Stimulated activated CD4-positive, alpha-beta T cell treated with anti-CD3 and anti-CD28 coated beads, TNF-alpha, amount 100 ng/mL, for 1 hour (primary cell): Measurements from ENCODE around the gene BRMS1L.
"Not testable (repeated sequence)": the region's sequence is repeated elsewhere in the genome, so short reads cannot be mapped to it uniquely, and the experiment has no call there.

ENCODE experiments used
- DNase-seq, 3 donors: peaks; one replicate each; pipeline ENCODE4 v3.0.0-alpha.2; 2020; ENCODE audit warnings: low read depth in 3 of 3, low spot score in 1 of 3

BRMS1L gene

DNA sequence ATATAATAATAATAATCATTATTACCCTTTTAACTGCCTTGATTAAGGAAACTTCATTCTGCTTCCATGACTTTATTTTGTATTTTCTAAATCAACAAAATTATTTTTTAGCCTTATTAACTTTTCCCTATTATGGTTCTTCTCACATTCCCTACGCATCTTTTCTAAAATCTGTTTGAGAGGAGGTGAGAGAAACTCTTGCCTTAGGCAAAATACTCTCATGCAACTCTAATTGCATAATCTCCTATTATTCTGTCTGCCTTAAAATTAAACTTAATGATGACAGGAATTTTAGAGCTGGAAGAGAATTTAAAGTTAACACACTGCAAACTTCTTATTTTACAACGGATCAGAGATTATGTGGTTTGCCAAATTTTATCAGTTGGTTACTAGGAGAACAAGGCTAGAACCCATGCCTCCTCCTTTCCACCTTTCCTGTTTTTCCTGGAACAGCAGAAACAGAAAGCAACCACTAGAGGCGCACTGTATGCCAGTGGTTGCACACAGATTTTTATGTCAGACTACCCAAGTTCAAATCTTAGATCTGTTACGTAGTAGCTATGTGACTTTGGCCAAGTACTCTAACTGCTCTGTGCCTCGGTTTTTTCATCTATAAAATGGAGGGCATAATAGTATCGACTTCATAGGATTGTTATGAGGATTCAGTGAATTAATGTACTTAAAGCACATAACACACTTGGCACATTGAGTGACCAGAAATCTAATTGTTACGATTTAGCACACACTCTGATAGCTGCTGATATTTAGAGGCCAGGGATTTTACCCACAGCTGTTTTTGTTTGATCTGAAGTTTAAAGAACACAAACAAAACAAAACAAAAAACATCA, 4.3 kb upstream of the BRMS1L start:
- DNase-seq, result no peak

DNA sequence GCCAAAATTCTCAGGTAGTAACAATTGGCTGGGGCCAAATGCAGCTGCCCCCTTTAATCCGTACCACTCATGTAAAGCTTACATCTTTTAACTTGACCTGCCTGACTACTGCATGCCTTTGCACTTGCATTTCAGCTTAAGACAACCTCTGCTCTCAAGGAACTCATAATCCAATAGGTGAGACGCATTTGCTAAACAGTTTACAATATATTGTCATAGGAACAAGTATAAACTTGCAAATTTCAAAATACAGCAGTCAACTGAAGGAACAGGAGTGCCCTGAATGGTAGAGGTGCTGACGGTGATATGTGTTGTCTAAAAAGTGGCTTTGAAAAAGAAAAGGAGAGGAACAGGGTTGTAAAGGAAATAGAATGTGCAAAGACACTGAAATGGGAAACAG, 3.6 kb upstream of the BRMS1L start:
- DNase-seq, result no peak

DNA sequence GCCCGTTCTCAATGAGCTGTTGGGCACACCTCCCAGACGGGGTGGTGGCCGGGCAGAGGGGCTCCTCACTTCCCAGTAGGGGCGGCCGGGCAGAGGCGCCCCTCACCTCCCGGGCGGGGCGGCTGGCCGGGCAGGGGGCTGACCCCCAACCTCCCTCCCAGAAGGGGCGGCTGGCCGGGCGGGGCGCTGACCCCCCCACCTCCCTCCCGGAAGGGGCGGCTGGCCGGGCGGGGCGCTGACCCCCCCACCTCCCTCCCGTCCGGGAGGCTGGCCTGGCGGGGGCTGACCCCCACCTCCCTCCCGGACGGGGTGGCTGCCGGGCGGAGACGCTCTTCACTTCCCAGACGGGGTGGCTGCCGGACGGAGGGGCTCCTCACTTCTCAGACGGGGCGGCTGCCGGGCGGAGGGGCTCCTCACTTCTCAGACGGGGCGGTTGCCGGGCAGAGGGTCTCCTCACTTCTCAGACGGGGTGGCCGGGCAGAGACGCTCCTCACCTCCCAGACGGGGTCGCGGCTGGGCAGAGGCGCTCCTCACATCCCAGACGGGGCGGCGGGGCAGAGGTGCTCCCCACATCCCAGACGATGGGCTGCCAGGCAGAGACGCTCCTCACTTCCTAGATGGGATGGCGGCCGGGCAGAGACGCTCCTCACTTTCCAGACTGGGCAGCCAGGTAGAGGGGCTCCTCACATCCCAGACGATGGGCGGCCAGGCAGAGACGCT, 1.5 kb upstream of the BRMS1L start:
- not testable (repeated sequence) for DNase-seq

DNA sequence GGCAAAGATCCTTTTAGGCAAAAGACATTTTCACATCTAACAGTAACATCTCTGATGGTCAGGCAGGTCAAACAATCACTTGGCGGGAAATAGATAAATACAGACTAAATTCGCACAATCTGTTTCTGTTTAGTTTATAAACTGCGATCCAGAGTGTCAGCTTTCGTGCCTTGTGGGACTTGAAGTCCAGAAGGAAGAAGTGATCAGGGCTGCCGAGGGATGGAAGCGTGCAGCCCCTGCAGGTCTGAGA, 245 bp upstream of the BRMS1L start:
- no peak for DNase-seq

DNA sequence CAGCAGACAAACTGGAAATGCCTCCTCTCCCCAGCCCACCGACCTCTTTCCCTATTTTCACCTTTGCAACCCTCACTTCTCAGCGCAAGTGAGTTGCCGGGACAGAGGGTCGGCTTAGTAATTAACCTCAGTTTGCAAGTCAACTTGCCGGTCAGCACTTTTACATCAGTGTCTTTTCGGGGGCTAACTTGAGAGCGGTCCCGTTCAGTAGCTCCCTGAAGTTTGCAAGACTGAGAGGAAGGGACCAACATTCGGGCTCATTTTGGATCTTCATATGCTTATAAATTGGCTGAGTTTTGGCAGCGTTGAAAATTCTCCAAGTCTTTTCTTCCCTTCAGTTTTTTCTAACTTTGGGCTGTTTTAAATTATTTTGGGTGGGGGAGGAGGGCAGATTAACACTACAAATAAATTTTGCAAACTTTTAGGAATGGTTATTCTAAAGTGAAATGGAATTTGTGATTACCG, 846 bp downstream of the BRMS1L start:
- DNase-seq, result no peak

DNA sequence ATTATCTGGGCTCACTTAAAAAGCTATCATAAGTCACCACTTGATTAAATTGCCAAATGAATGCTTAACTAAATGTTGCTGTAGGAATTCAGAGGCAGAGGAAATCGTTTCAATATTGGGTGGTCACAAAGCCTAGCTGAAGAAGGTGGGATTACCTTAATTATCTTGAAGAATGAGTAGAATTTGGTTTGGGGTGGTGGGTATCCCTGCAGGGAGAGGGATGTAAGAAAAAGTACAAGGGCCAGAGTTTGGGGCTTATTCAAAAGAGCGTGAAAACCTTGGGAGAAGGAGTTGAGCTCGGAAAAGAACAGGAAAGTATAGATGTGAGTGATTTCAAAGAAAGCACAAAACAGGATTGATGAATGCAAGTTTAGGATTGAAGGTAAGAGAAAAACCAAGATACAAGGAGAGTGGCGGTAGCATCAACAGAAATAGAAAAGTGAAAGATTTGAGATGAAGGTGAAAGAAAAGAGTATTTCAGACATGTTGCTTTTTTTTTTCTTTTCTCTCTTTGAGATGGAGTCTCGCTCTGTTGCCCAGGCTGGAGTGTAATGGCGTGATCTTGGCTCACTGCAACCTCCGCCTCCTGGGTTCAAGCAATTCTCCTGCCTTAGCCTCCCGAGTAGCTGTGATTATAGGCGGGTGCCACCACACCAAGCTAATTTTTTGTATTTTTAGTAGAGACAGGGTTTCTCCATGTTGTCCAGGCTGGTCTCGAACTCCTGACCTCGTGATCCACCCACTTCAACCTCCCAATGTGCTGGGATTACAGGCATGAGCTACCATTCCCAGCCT, 1.7 kb downstream of the BRMS1L start:
- DNase-seq, result no peak

DNA sequence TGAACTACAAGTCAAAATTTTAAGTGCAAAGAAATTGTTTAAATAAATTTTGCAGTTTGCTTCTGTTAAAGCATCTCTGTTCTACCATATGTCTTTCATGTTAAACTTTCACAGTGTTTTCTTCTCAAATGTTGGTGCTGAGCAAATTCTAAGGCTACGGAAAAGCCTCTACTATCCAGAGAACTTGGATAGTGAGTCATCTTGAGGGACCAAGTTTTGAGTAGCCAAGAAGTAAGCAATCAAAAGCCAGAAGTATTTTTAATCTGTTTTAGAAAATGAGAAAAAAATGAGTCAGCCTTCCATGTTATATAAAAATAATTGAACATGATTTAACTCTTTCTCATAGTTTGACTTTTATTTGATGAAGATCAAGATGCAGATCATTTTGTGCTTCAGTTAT, 3.3 kb downstream of the BRMS1L start:
- DNase-seq, result no peak

DNA sequence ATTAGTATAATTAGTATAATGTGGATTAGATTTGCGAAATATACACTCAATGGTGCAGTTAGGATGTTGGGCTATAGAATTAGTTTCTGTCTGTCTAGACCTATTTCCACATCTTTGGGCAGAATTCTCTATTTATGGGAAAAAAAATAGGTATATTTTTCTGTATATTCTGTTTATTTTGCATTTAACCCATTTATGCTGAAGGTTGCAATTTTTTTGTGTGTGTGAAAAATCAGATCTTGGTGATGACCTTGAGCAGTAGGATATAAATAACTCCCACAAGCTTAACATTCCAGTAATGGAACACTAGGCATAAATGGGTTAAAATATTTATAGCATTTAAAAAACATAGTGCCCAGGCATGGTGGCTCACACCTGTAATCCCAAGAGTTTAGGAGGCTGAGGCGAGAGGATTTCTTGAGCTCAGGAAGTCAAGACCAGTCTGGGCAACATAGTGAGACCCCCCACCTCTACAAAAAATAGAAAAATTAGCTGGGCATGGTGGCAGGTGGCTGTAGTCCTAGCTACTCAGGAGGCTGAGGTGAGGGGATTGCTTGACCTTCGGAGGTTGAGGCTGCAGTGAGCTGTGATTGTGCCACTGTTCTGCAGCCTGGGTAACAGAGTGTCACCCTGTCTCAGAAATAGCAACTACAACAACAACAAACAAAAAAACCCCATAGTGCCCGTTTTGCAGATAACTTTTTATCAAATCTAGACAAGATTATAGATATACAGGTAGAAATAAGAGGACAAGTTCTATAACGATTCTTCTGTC, 9.3 kb downstream of the BRMS1L start:
- DNase-seq, result no peak

DNA sequence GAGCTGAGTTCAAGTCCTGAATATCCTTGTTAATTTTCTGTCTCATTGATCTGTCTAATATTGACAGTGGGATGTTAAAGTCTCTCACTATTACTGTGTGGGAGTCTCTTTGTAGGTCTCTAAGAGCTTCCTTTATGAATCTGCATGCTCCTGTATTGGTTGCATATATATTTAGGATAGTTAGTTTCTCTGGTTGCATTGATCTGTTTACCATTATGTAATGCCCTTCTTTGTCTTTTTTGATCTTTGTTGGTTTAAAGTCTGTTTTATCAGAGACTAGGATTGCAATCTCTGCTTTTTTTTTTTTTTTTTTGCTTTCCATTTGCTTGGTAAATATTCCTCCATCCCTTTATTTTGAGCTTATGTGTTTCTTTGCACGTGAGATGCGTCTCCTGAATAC, 15.6 kb downstream of the BRMS1L start:
- DNase-seq, result not testable (repeated sequence)

DNA sequence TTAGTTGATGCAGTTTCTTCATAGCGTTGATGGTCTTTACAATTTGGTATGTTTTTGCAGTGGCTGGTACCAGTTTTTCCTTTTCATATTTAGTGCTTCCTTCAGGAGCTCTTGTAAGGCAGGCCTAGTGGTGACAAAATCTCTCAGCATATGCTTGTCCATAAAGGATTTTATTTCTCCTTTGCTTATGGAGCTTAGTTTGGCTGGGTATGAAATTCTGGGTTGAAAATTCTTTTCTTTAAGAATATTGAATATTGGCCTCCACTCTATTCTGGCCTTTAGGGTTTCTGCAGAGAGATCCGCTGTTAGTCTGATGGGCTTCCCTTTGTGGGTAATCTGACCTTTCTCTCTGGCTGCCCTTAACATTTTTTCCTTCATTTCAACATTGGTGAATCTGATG, 16.1 kb downstream of the BRMS1L start:
- DNase-seq, result not testable (repeated sequence)

DNA sequence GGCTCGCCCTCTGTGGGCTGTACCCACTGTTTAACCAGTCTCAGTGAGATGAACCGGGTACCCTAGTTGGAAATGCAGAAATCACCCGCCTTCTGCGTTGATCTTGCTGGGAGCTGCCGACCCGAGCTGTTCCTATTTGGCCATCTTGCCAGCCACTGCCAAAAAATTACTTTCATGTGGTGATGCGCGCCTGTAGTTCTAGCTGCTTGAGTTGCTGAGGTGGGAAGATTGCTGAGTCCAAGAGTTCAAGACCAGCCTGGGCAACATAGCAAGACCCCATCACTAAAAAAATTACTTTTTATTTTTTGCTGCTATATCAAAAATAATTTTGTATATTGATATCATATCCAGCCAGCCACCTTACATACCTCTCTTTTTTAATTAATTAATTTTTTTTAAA, 18.4 kb downstream of the BRMS1L start:
- no peak for DNase-seq

DNA sequence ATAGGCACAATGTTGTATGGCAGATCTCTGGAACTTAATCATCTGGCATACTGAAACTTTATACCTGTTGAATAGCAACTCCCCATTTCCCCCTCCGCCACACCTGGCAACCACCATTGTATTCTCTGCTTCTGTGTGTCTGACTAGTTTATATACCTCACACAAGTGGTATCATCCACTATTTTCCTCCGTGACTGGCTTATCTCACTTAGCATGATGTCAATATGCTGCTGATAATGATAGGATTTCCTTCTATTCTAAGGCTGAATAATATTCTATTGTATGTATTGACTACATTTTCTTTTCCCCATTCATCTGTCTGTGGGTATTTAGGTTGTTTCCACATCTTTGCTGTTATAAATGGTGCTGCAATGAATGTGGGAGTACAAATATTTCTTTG, 21.5 kb downstream of the BRMS1L start:
- no peak for DNase-seq

DNA sequence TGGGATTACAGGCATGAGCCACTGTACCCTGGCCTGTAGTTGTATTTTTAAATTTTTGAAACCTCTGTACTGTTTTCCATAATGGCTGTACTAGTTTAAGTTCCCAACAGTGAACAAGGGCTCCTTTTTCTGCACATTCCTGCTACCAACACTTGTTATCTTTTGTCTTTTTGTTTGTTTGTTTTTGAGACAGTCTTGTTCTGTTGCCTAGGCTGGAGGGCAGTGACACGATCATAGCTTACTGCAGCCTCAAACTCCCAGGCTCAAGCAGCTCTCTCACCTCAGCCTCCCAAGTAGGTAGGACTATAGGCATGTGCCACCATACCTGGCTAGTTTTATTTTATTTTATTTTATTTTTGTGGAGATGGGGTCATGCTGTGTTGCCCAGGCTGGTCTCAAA, 23.0 kb downstream of the BRMS1L start:
- DNase-seq, result no peak

DNA sequence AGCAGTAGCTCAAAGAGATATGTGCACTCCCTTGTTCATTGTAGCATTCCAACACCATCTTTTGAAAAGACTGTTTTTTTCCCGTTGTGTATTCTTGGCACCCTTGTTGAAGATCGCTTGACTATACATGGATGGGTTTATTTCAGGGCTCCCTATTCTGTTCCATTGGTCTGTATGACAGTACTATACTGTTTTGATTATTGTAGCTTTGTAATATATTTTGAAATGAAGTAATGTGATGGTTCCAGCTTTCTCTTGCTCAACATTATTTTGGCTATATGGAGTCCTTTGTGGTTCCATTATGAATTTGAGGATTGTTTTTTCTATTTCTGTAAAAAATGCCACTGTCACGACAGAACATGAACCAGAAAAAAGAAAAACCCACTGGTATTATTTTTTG, 25.7 kb downstream of the BRMS1L start:
- DNase-seq, result no peak

DNA sequence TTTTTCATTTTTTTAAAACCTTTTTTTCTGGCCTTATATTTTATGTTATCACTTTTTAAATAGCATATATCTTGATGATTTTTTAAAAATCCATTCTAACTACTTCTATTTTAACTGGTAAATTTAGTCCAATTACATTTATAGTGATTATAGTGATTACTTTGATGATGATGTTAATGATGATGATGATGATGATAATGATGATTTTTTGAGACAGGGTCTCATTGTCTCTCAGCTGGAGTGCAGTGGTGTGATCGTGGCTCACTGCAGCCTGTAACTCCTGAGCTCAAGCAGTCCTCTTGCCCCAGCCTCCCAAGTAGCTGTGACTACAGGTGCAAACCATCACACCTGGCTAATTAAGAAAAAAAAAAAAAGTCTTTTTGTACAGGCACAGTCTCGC, 27.1 kb downstream of the BRMS1L start:
- no peak for DNase-seq

DNA sequence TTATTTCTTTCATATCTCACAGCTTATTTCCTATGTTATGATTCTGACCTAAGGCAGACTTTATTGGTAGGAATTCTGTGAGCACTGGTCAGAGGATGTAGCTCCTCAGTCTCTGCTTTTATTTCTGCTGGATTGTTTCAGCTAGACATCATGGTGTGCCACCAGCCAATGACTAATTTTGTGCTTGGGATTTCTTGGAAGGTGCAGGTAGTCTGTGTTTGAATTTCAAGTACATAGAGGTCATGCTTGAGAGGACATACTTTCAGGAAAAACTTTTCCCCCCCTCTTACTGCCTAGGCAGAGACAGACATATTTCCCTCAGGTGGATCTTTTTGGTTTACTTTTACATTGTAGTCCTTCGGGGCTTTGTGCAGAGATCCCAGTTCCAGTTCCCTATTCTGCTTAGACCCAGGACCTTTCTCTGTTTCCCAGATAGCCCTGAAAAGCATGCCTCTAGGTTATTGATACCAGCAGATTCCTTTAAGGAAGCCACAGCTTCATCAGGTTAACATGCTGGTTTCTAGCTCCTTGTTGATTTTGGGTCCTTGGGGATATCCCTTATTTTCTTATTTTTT, 28.6 kb downstream of the BRMS1L start:
- DNase-seq, result no peak

DNA sequence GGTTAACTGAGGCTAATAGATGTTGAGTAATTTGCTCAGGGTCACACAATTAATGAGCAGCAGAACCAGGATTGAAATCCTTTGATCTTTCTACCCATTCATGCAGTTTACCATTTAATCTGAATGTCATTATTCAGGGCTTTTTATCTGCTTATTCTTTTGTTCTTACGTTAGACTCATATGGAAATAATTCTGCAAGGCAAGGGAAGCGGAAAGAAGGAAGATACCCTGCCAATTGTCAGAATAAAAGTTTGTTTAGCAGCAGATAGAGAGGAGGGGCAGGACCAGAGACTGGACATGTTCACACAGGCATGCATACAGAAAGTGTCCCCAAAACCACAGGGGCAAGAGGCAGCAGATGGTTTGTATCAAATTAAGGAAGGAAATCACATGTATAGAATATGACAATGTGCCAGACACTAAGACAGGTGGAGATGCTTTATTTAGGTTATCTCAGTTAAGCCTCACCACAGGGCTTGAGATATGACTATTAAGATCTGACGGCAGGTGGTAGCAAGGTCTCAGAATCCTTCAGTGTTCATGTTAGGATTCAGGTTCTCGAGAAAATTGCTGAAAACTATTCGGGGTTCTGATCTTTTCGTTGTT, 29.8 kb downstream of the BRMS1L start:
- DNase-seq, result no peak

DNA sequence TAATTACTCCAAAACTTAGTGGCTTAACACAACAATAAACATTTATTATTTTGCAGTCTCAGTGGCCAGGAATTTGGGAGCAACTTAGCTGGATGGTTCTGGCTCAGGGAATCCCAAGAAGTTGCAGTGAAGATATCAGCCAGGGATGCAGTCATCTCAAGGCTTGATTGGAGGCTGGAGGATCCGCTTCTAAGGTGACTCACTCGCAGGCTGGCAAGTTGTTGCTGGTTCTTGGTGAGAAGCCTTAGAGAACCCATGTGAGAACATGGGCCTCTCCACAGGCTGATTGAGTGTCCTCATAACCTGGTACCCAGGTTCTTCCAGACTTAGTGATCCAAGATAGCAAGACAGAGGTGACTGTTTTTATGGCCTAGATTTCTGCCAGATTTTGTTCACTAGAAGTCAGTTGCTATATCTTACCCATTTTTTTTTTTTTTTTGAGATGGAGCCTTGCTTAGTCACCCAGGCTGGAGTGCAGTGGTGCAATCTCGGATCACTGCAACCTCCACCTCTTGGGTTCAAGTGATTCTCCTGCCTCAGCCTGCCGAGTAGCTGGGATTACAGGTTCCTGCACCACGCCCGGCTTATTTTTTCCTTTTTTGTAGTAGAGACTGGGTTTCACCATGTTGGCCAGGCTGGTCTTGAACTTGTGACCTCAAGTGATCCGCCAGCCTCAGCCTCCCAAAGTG, 32.5 kb downstream of the BRMS1L start:
- no peak for DNase-seq

DNA sequence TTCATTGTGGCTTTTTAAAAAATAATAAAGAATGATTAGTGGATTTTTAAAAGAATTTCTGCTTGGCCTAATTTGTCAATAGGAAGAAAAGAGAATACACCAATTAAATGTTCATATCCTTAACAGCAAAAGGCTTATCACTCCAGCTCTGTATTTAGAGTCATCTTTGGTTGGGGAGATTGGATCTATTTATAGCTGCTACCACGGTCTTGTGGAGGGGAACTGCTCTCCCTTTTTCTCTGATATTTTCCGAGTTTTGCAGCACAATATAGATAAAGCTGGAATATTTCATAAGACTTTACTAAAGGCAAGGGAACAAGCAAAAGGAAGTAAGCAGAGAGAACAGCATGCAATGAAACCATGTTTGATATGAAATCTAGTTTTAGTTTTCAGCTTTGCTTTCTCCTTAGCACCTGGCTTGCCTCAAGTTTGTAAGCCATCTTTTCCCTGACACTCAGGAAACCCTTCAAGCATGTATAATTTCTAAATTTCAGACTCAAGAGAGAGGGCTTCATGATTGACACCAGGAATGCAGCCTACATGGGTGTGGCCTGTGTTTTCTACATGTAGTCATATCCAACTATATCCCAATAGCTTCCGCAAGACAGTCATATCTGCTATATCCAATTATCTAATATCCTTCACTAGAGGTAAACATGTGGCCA, 35.2 kb downstream of the BRMS1L start:
- DNase-seq, result no peak
